NCI-H187 (cell line): Measurements from ENCODE around the gene REEP2.

Experiments
- DNase-seq, 2 experiments: peaks; one replicate each; lab custom pipeline; 2025; lab: John Stamatoyannopoulos, UW

Gene REEP2

GRCh38 chr5:138448481-138449398 is 9.9 kb downstream of the REEP2 start:
- DNase-seq, result peak; percentile 23 to 63

- DNase-seq, result peak; percentile 64 to 76
Observed at GRCh38 chr5:138449501-138450239, 10.8 kb downstream of the REEP2 start.

GRCh38 chr5:138450971-138451370 is 12.1 kb downstream of the REEP2 start:
- no peak for DNase-seq

GRCh38 chr5:138452720-138453119 is 13.9 kb downstream of the REEP2 start:
- no peak for DNase-seq

- DNase-seq, result no peak
Observed at GRCh38 chr5:138453590-138453989, 14.7 kb downstream of the REEP2 start.

- no peak for DNase-seq
Observed at GRCh38 chr5:138454121-138454520, 15.3 kb downstream of the REEP2 start.

- no peak for DNase-seq
Observed at GRCh38 chr5:138455232-138455930, 16.5 kb downstream of the REEP2 start.

- no peak for DNase-seq
Observed at GRCh38 chr5:138457531-138458275, 18.8 kb downstream of the REEP2 start.

GRCh38 chr5:138458384-138458783 is 19.5 kb downstream of the REEP2 start:
- no peak for DNase-seq

GRCh38 chr5:138458856-138459255 is 20.0 kb downstream of the REEP2 start:
- DNase-seq, result no peak

GRCh38 chr5:138459311-138459933 is 20.6 kb downstream of the REEP2 start:
- DNase-seq, result no peak

- no peak for DNase-seq
Observed at GRCh38 chr5:138460032-138460693, 21.3 kb downstream of the REEP2 start.

GRCh38 chr5:138461343-138462125 is 22.7 kb downstream of the REEP2 start:
- DNase-seq, result no peak

- DNase-seq, result no peak
Observed at GRCh38 chr5:138463419-138464007, 24.7 kb downstream of the REEP2 start.

GRCh38 chr5:138464008-138464387 is 25.1 kb downstream of the REEP2 start:
- peak; percentile 76 to 86 for DNase-seq

GRCh38 chr5:138464388-138465260 is 25.8 kb downstream of the REEP2 start:
- peak; percentile 96 to 98 for DNase-seq

GRCh38 chr5:138465261-138466124 is 26.6 kb downstream of the REEP2 start, which contains the start of gene EGR1:
Gene EGR1, plus strand, starts transcription at chr5:138465479. Its CDS starts 283 bp downstream, at chr5:138465762.
- DNase-seq, result peak; percentile 80 to 96
